Gastrocnemius medialis (tissue), 4 donors: Measurements from ENCODE around the gene RBFOX2.

ENCODE experiments used
- CTCF ChIP-seq, 5 experiments: fragments of 450-650 bp in 3 of 5; fragments of 200-600 bp in 2 of 5; sonication (generic) in 2 of 5; IDR thresholded peaks in 4 of 5; conservative IDR thresholded peaks in 1 of 5; 1 replicate in 4 of 5; 2 replicates in 1 of 5; pipeline ENCODE4 v1.5.1; 2016 to 2019; ENCODE audit warnings: antibody characterized with exemption in 5 of 5, mild to moderate bottlenecking in 3 of 5, moderate library complexity in 3 of 5
- POLR2A ChIP-seq, 2 donors: fragments of 450-650 bp; IDR thresholded peaks; one replicate each; pipeline ENCODE4 v1.6.1; 2017; ENCODE audit warnings: antibody characterized with exemption in 2 of 2, mild to moderate bottlenecking in 2 of 2, moderate library complexity in 2 of 2

- TF ChIP-seq CTCF (IDR thresholded peaks at IDR 0.05 in 4 of 5, conservative IDR thresholded peaks at IDR 0.05 in 1 of 5): no peak
- TF ChIP-seq POLR2A (IDR thresholded peaks at IDR 0.05): no peak
Observed at GRCh38 chr22:35896111-35896705, 132.4 kb downstream of the RBFOX2 start.
